GM23338 (cell line): ENCODE data around the gene GPR137C. TPM values are rescaled to one million over a fixed set of nuclear protein-coding genes. Genes with fewer than 3 reads are reported as not detected.

Experiments used
- ATAC-seq: fragments of 200-7000 bp; cut with Tn5 transposase; 3 replicates; pipeline ENCODE4 v1.9.1; 2020
- DNase-seq: peaks from one replicate; pipeline ENCODE4 v3.0.0-alpha.2; 2015; ENCODE audit warnings: low spot score
- H2AFZ ChIP-seq: fragments of 200-600 bp; sonication (generic); 2 replicates; pipeline ENCODE4 v1.8.0; 2016; ENCODE audit warnings: antibody characterized with exemption, mild to moderate bottlenecking, moderate library complexity
- H3F3A ChIP-seq: fragments of 200-600 bp; sonication (generic); replicated peaks from 2 replicates; pipeline ENCODE4 v1.8.0; 2017; ENCODE audit warnings: antibody characterized with exemption, mixed run types, low read depth
- H3K27ac ChIP-seq: fragments of 200-600 bp; sonication (generic); 2 replicates; pipeline ENCODE4 v1.6.1; 2016; ENCODE audit warnings: low read depth
- H3K27me3 ChIP-seq: fragments of 200-600 bp; sonication (generic); 2 replicates; pipeline ENCODE4 v1.8.0; 2016; ENCODE audit warnings: mild to moderate bottlenecking, mixed run types, moderate library complexity; ENCODE audit not compliant: insufficient read depth
- H3K36me3 ChIP-seq: fragments of 200-600 bp; sonication (generic); 2 replicates; pipeline ENCODE4 v1.8.0; 2016; ENCODE audit warnings: mild to moderate bottlenecking; ENCODE audit not compliant: insufficient read depth
- H3K4me1 ChIP-seq: fragments of 200-600 bp; sonication (generic); 2 replicates; pipeline ENCODE4 v1.8.0; 2016; ENCODE audit warnings: mild to moderate bottlenecking, moderate library complexity; ENCODE audit not compliant: insufficient read depth
- H3K4me2 ChIP-seq: fragments of 200-600 bp; sonication (generic); 2 replicates; pipeline ENCODE4 v1.7.1; 2017; ENCODE audit warnings: mixed run types
- H3K4me3 ChIP-seq: fragments of 200-600 bp; sonication (generic); 2 replicates; pipeline ENCODE4 v1.6.1; 2016; ENCODE audit warnings: mixed run types
- H3K79me2 ChIP-seq: fragments of 200-600 bp; sonication (generic); replicated peaks from 2 replicates; pipeline ENCODE4 v1.8.0; 2017; ENCODE audit warnings: mild to moderate bottlenecking; ENCODE audit not compliant: insufficient read depth
- H3K9me2 ChIP-seq: fragments of 200-600 bp; sonication (generic); 2 replicates; pipeline ENCODE4 v1.8.0; 2017; ENCODE audit not compliant: insufficient read depth
- H4K20me1 ChIP-seq: fragments of 200-600 bp; sonication (generic); replicated peaks from 2 replicates; pipeline ENCODE4 v1.8.0; 2017; ENCODE audit warnings: mild to moderate bottlenecking; ENCODE audit not compliant: insufficient read depth
- H3K27ac Mint-ChIP-seq: 2 replicates; pipeline ENCODE4 v1.8.0; 2020; ENCODE audit warnings: inconsistent platforms, mild to moderate bottlenecking, moderate library complexity, mixed read lengths
- H3K27me3 Mint-ChIP-seq: 3 replicates; pipeline ENCODE4 v1.8.0; 2022; ENCODE audit warnings: low read depth, mild to moderate bottlenecking, moderate library complexity, mixed read lengths, inconsistent platforms; ENCODE audit not compliant: insufficient read depth, poor library complexity
- H3K36me3 Mint-ChIP-seq: 3 replicates; pipeline ENCODE4 v1.8.0; 2021; ENCODE audit warnings: low read depth, mild to moderate bottlenecking, inconsistent platforms, moderate library complexity, mixed read lengths
- H3K4me1 Mint-ChIP-seq: 3 replicates; pipeline ENCODE4 v1.8.0; 2020; ENCODE audit warnings: mild to moderate bottlenecking, inconsistent platforms, mixed read lengths
- H3K4me3 Mint-ChIP-seq: 3 replicates; pipeline ENCODE4 v1.8.0; 2021; ENCODE audit warnings: moderate library complexity, mild to moderate bottlenecking, inconsistent platforms, mixed read lengths
- H3K9me3 Mint-ChIP-seq: 3 replicates; pipeline ENCODE4 v1.8.0; 2020; ENCODE audit warnings: moderate library complexity, mild to moderate bottlenecking, inconsistent platforms, mixed read lengths
- CTCF ChIP-seq, 2 experiments: fragments of 200-600 bp in 1 of 2; sonication (generic) in 1 of 2; conservative IDR thresholded peaks; 2 replicates each; pipeline versions ENCODE4 v1.5.1 to v1.6.1; 2016 to 2017; ENCODE audit warnings: antibody characterized with exemption in 2 of 2, low read depth in 2 of 2, mild to moderate bottlenecking in 2 of 2, moderate library complexity in 1 of 2
- EZH2phosphoT487 ChIP-seq: fragments of 200-600 bp; sonication (generic); IDR thresholded peaks from one replicate; pipeline ENCODE4 v1.8.1; 2018; ENCODE audit warnings: antibody characterized with exemption; ENCODE audit not compliant: unreplicated experiment
- NANOG ChIP-seq: IDR thresholded peaks from 2 replicates; pipeline ENCODE4 v1.6.1; 2016; ENCODE audit warnings: antibody characterized with exemption, borderline replicate concordance
- REST ChIP-seq: IDR thresholded peaks from one replicate; pipeline ENCODE4 v1.6.1; 2018; ENCODE audit warnings: antibody characterized with exemption; ENCODE audit not compliant: unreplicated experiment
- ZNF114 ChIP-seq: fragments of 250-450 bp; sonication (Bioruptor Pico); IDR thresholded peaks from 2 replicates; pipeline ENCODE4 v1.5.0; 2020; ENCODE audit warnings: mild to moderate bottlenecking, moderate library complexity
- ZNF462 ChIP-seq: fragments of 250-450 bp; sonication (Bioruptor Pico); IDR thresholded peaks from 2 replicates; pipeline ENCODE4 v1.5.0; 2020; ENCODE audit warnings: mild to moderate bottlenecking, moderate library complexity
- polyA plus RNA-seq: library from polyadenylated mRNA; unstranded; fragments of >200 nt; fragmentation: Nextera tagmentation; extraction: Ambion mirVana; gene quantifications from 2 replicates; pipeline ENCODE4 v1.2.1, GENCODE V29; 2016
- total RNA-seq: library from RNA; depleted of rRNA; stranded (reverse); fragments of >200 nt; shearing (Covaris generic); gene quantifications from 2 replicates; pipeline ENCODE4 v1.2.3, GENCODE V29; 2014

The GPR137C gene
- total and polyA plus RNA-seq, 2 experiments from 2014 or later: 2.2 to 5.2 TPM

GRCh38 chr14:52663850-52664249, 111.2 kb downstream of the GPR137C start:
- peaks cover 2% of the 10 kb centered on the region for H3K27me3 Mint-ChIP-seq
- no peak overlapping the region for H3K4me3 Mint-ChIP-seq
- H3K4me1 Mint-ChIP-seq: peaks cover 15% of the 10 kb centered on the region

GRCh38 chr14:52678591-52678990, 126.0 kb downstream of the GPR137C start:
- TF ChIP-seq NANOG (no peak), EZH2phosphoT487 (no peak), ZNF462 (CRISPR knock-in tag) (no peak), CTCF (conservative IDR thresholded peaks at IDR 0.05; ENCODE audit: low read depth in 2 of 2) (peak; percentile 27 to 54), REST (no peak)
- H3K4me1 Mint-ChIP-seq: no peaks in the 10 kb centered on the region
- no peak overlapping the region for H3K4me3 ChIP-seq
- no peaks in the 10 kb centered on the region for H3K9me2 ChIP-seq
- H2AFZ ChIP-seq: no peak overlapping the region
- no peaks in the 10 kb centered on the region; the same call in 1 of the 2 replicates for H3K36me3 ChIP-seq
- H3K9me3 Mint-ChIP-seq: no peaks in the 10 kb centered on the region
- H3K27me3 Mint-ChIP-seq: no peaks in the 10 kb centered on the region
- H3K4me1 ChIP-seq: no peaks in the 10 kb centered on the region
- H3K27me3 ChIP-seq: no peaks in the 10 kb centered on the region
- no peaks in the 10 kb centered on the region for H3F3A ChIP-seq
- H4K20me1 ChIP-seq: no peaks in the 10 kb centered on the region
- no peak overlapping the region for H3K27ac Mint-ChIP-seq
- H3K27ac ChIP-seq: no peak overlapping the region
- peaks cover 4% of the 10 kb centered on the region; the same call in 1 of the 2 replicates for H3K79me2 ChIP-seq
- peak; percentile 43 for DNase-seq
- H3K36me3 Mint-ChIP-seq: no peaks in the 10 kb centered on the region; the same call in 1 of the 3 replicates
- no peak overlapping the region for H3K4me2 ChIP-seq
- ATAC-seq: no peak
- no peak overlapping the region for H3K4me3 Mint-ChIP-seq

More at GRCh38 chr14:52663850-52664249, 111.2 kb downstream of the GPR137C start:
- Histone ChIP-seq H2AFZ (no peak overlapping the region), H3K36me3 (peaks cover 10% of the 10 kb centered on the region), H3K4me2 (0 out of 2 replicates have a peak overlapping the region, but pooled peaks have one; percentile 3), H3K4me1 (peaks cover 4% of the 10 kb centered on the region; the same call in 1 of the 2 replicates), H3K4me3 (no peak overlapping the region), H3F3A (no peaks in the 10 kb centered on the region), H3K27me3 (no peaks in the 10 kb centered on the region), H4K20me1 (no peaks in the 10 kb centered on the region), H3K27ac (0 out of 2 replicates have a peak overlapping the region, but pooled peaks have one; percentile 0), H3K79me2 (no peaks in the 10 kb centered on the region), H3K9me2 (no peaks in the 10 kb centered on the region)
- Mint-ChIP-seq H3K36me3 (peaks cover 13% of the 10 kb centered on the region; the same call in 2 of the 3 replicates), H3K27ac (peak overlapping the region; percentile 92), H3K9me3 (no peaks in the 10 kb centered on the region)
- DNase-seq: peak; percentile 42
- TF ChIP-seq NANOG (peak; percentile 31; the same call in 1 of the 2 replicates), ZNF114 (no peak)
- ATAC-seq: peak; percentile 56; the same call in 2 of the 3 replicates
